GM21786 (cell line): ENCODE results near the gene FLCN.
"Not testable (repeated sequence)": the region's sequence is repeated elsewhere in the genome, so short reads cannot be mapped to it uniquely, and the experiment has no call there.

Experiments used
- ATAC-seq: cut with Tn5 transposase; IDR thresholded peaks from one replicate; pipeline ENCODE4 v1.9.1; 2021; ENCODE audit not compliant: unreplicated experiment

The FLCN gene

GRCh38 chr17:17237026-17237799 is at the start of gene FLCN:
TSS of gene FLCN (minus strand) at chr17:17237168. CDS start at chr17:17228137, 9,031 bp downstream.
- peak; percentile 76 for ATAC-seq

GRCh38 chr17:17285951-17286350 is 49.0 kb upstream of the FLCN start:
- no peak for ATAC-seq

- ATAC-seq, result peak; percentile 94
Measured at GRCh38 chr17:17280613-17281549, 43.9 kb upstream of the FLCN start, which contains the start of gene COPS3. TSS of gene COPS3 (minus strand) at chr17:17281246. CDS start at chr17:17281186, 60 bp downstream.

- no peak for ATAC-seq
Measured at GRCh38 chr17:17279316-17279715, 42.3 kb upstream of the FLCN start.

GRCh38 chr17:17277431-17277830 is 40.5 kb upstream of the FLCN start:
- not testable (repeated sequence) for ATAC-seq

- no peak for ATAC-seq
Measured at GRCh38 chr17:17275971-17276370, 39.0 kb upstream of the FLCN start.

- ATAC-seq, result no peak
Measured at GRCh38 chr17:17269926-17270773, 33.2 kb upstream of the FLCN start.

GRCh38 chr17:17264430-17264829 is 27.5 kb upstream of the FLCN start:
- ATAC-seq, result no peak

- ATAC-seq, result no peak
Measured at GRCh38 chr17:17258998-17259397, 22.0 kb upstream of the FLCN start.

GRCh38 chr17:17258011-17258410 is 21.0 kb upstream of the FLCN start:
- ATAC-seq, result no peak

- ATAC-seq, result no peak
Measured at GRCh38 chr17:17256316-17256715, 19.3 kb upstream of the FLCN start.

GRCh38 chr17:17255689-17256088 is 18.7 kb upstream of the FLCN start:
- ATAC-seq, result not testable (repeated sequence)

GRCh38 chr17:17254036-17254435 is 17.1 kb upstream of the FLCN start:
- ATAC-seq, result no peak

GRCh38 chr17:17253406-17253805 is 16.4 kb upstream of the FLCN start:
- ATAC-seq, result no peak

GRCh38 chr17:17252149-17252661 is 15.2 kb upstream of the FLCN start:
- no peak for ATAC-seq

GRCh38 chr17:17246879-17247278 is 9.9 kb upstream of the FLCN start:
- no peak for ATAC-seq

- ATAC-seq, result no peak
Measured at GRCh38 chr17:17243163-17243562, 6.2 kb upstream of the FLCN start.

GRCh38 chr17:17242246-17242645 is 5.3 kb upstream of the FLCN start:
- ATAC-seq, result no peak

- ATAC-seq, result no peak
Measured at GRCh38 chr17:17241656-17242055, 4.7 kb upstream of the FLCN start.

- no peak for ATAC-seq
Measured at GRCh38 chr17:17239832-17240231, 2.9 kb upstream of the FLCN start.
